HUDEP-2 (cell line): ENCODE results near the gene SORT1.
"Not testable (repeated sequence)": the region's sequence is repeated elsewhere in the genome, so short reads cannot be mapped to it uniquely, and the experiment has no call there.

Source experiments
- DNase-seq, 76 experiments: peaks; one replicate each; lab custom pipeline; 2025; ENCODE audit not compliant: unreplicated experiment in 76 of 76; lab: John Stamatoyannopoulos, UW

SORT1 gene

GRCh38 chr1:109304226-109304920 lies 93.3 kb downstream of the SORT1 start:
- no peak for DNase-seq

GRCh38 chr1:109301874-109302273 lies 95.8 kb downstream of the SORT1 start:
- DNase-seq, result no peak

- DNase-seq, result no peak
These were observed 97.0 kb downstream of the SORT1 start for GRCh38 chr1:109300650-109301151.

- no peak for DNase-seq
These were observed 98.0 kb downstream of the SORT1 start for GRCh38 chr1:109299558-109300343.

- peak in 13 of 76 experiments; percentile 3 to 44 (median 16) for DNase-seq
These were observed 98.8 kb downstream of the SORT1 start for GRCh38 chr1:109298666-109299557.

- no peak for DNase-seq
These were observed 100.9 kb downstream of the SORT1 start for GRCh38 chr1:109296782-109297181.

GRCh38 chr1:109295712-109296415 lies 101.9 kb downstream of the SORT1 start:
- DNase-seq, result no peak

- DNase-seq, result no peak
These were observed 103.2 kb downstream of the SORT1 start for GRCh38 chr1:109294481-109294880.

- DNase-seq, result no peak
These were observed 104.7 kb downstream of the SORT1 start for GRCh38 chr1:109293026-109293425.

- no peak for DNase-seq
These were observed 105.4 kb downstream of the SORT1 start for GRCh38 chr1:109292364-109292763.

- DNase-seq, result peak in 4 of 76 experiments; percentile 5 to 21 (median 10)
These were observed 106.7 kb downstream of the SORT1 start for GRCh38 chr1:109290998-109291397.

- no peak for DNase-seq
These were observed 107.6 kb downstream of the SORT1 start for GRCh38 chr1:109290137-109290536.

- DNase-seq, result not testable (repeated sequence)
These were observed 111.0 kb downstream of the SORT1 start for GRCh38 chr1:109286762-109287161.

GRCh38 chr1:109283748-109284600 lies 113.7 kb downstream of the SORT1 start:
- no peak for DNase-seq

- peak in 75 of 76 experiments; percentile 45 to 94 (median 85) for DNase-seq
These were observed 114.6 kb downstream of the SORT1 start, which contains the start of gene PSRC1 for GRCh38 chr1:109282952-109283747. TSS of gene PSRC1 (minus strand) at chr1:109283145.

GRCh38 chr1:109282497-109282951 lies 115.2 kb downstream of the SORT1 start:
- DNase-seq, result no peak

GRCh38 chr1:109281680-109282496 lies 115.8 kb downstream of the SORT1 start:
- DNase-seq, result no peak
